ENCODE data around the gene TTC39C. TPM values are rescaled to one million over a fixed set of nuclear protein-coding genes. Genes with fewer than 3 reads are reported as not detected.

Gene TTC39C
- 10 to 100 TPM; 24.7 to 39.1 (median 34.2) TPM for total RNA-seq

DNA sequence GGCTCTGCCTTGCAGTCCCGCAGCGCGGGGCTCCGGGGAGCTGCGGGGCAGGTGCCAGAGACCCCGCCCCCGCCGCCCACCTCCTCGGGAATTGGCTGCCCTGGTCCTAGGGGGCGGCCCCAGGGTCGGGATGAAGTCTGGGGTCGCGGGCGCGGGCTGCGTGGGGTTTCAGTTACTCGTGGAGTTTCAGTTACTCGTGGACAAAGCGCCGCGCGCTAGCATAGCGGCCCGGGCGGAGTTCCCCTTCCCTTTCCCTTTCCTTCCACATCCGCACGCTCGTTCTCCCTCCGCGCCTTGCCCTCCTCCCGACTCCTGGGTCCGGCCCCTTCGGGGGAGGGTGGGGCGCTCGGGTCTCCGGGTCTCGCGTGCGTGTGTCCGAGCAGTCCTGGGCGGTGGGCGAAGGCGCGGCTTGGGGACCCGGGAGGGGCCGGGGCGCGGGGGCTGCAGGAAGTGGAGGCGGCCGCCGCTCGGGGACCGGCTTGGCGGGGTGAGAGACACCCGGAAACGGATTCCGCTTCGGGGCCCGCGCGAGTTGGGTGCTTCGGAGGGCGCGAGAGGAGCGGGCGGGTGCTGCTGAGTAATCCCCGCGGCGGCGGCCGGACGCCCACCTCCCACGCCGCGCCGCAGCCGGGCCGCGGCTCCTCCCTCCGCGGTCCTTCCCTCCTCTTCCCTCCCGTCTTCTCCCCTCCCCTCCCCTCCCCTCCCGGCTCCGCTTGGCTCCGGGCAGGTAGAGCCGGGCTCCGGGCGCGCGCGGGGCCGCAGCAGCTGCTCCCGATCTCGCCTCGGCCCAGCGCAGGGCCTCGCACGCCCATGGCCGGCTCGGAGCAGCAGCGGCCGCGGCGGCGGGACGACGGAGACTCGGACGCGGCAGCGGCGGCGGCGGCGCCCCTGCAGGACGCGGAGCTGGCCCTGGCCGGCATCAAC, at the start of gene TTC39C:
TTC39C (plus strand) TSS at position 693 of the 924 bp plus-strand sequence; CDS start at position 811, 118 bp downstream.
- no peak for TF ChIP-seq CTCF (IDR thresholded peaks at IDR 0.05)
- peak; percentile 46 for DNase-seq (ENCODE audit: low spot score)
- peak; percentile 89 for ATAC-seq (ENCODE audit: low FRiP score)

- no peak for ATAC-seq (ENCODE audit: low FRiP score)
- TF ChIP-seq CTCF (IDR thresholded peaks at IDR 0.05), result no peak
These were observed 47.6 kb upstream of the TTC39C start for GRCh38 chr18:23966909-23967308.

DNA sequence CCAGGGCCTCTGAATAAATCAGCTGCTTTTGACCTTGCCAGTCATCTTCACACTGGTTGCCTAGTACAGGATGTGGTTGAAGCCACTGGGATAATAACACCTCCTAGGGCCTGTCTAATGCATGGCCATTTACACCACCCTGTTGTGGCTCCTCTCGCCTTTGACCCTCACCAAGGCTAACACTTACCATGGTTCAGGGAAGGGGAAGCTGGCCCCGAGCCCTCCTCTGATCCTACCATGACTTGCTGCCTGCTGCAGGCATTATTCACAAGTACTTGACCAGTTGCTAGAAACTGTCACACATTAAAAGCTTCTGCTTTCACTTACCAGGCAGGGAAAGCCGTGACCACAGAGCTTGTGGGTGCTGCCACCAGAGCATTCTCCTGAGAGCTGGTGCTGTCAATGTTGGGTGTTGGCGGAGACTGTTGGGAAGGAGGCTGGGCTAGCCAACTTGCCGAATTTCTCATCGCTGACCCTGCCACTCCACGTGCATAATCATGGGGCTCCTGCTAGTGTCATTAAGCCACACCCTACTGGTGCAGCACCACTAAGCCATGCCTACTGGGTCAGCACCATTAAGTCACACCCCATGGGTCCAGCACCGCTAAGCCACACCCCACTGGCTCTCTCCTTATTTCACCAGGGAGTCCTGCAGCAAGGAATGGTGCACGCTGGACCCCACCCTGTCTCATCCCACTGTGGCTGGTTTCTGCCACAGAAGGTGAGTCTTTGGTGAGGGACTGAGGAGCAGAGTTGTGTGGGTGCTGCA, 47.0 kb upstream of the TTC39C start:
- no peak for DNase-seq (ENCODE audit: low spot score)
- no peak for TF ChIP-seq CTCF (IDR thresholded peaks at IDR 0.05)
- ATAC-seq (ENCODE audit: low FRiP score), result no peak

More at GRCh38 chr18:23966909-23967308, 47.6 kb upstream of the TTC39C start:
- DNase-seq (ENCODE audit: low spot score), result no peak

DNA sequence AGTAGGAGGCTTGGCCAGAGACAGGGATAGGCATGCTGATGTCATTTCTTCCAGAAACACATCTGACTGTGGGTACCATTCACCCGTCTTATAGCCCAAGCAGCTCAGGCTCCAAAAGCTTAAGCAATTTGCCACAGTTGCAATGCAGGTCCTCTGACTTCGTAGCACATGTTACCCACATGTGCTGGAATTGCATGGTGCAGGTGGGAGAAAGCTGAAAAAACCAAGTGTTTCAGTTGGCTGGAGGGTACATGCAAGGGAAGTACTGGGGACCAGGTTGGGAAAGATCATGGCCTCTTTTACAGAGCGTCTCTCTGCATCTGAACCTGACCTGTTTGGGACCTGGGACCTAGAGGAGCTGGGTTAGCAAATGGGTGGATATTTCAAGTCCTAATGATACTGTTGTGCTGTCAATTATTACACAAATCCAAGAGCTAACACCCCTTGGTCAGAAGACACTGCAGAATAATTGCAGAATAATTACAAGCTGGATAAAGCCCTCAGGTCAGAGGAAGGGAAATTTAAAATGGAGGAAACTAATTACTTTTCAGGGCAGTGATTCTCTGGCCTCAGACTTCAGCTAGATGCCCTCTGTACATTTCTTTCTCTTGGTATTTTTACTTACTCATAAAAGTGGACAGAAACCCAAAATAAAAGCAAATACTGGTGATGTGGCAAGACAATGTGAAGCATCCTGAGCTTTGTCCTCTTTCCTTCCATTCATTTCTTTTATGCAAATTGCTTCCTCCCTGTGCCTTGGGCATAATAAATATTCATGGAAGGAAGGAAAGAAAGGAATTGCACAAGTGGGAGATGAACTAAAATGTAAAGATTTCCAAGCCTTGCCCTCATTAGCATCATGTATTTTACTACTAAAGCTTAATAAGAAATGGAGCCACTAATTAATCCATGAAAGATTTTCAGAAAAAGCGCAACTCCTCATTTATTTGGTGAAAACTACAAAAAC, 45.6 kb upstream of the TTC39C start:
- no peak for ATAC-seq (ENCODE audit: low FRiP score)
- DNase-seq (ENCODE audit: low spot score), result no peak
- TF ChIP-seq CTCF (IDR thresholded peaks at IDR 0.05), result no peak

DNA sequence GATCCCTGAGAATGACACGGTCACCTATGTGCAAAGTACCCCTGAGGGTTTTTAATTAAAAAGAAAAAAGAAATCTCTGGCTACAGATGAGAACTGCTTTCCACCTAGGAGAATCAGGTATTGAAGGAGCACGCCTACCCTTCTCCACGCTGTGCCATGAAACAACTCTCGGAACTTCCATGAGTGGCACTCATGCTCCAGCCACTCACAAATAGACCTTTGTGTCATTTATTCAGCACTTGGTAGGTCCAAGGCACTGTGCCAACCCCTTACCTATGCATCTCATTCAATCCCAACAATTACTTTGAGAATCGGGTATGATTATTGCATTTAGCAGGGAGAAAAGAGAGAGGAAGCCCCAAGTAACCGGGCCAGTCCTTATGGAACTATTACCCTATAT, 44.9 kb upstream of the TTC39C start:
- no peak for ATAC-seq (ENCODE audit: low FRiP score)
- TF ChIP-seq CTCF (IDR thresholded peaks at IDR 0.05), result no peak
- no peak for DNase-seq (ENCODE audit: low spot score)

All from omental fat pad (tissue), 4 donors.